MM.1S (cell line): ENCODE data around the gene TRIM38.

ENCODE experiments used
- DNase-seq: peaks from one replicate; pipeline ENCODE4 v3.0.0-alpha.2; 2015
- H2AFZ ChIP-seq: fragments of 300-600 bp; sonication (generic); 2 replicates; pipeline ENCODE4 v1.6.0; 2016; ENCODE audit warnings: antibody characterized with exemption, low read length
- H3F3A ChIP-seq: fragments of 300-600 bp; sonication (generic); 2 replicates; pipeline ENCODE4 v1.6.1; 2016; ENCODE audit warnings: mild to moderate bottlenecking, antibody characterized with exemption, low read length, moderate library complexity, mixed read lengths; ENCODE audit not compliant: insufficient read depth
- H3K27ac ChIP-seq: fragments of 300-600 bp; sonication (generic); 2 replicates; pipeline ENCODE4 v1.5.1; 2016; ENCODE audit warnings: mild to moderate bottlenecking, low read length
- H3K27me3 ChIP-seq: fragments of 300-600 bp; sonication (generic); replicated peaks from 2 replicates; pipeline ENCODE4 v1.6.0; 2016; ENCODE audit warnings: low read length; ENCODE audit not compliant: insufficient read depth
- H3K36me3 ChIP-seq: fragments of 300-600 bp; sonication (generic); replicated peaks from 2 replicates; pipeline ENCODE4 v1.6.1; 2016; ENCODE audit warnings: mild to moderate bottlenecking, low read length, mixed read lengths; ENCODE audit not compliant: insufficient read depth
- H3K4me1 ChIP-seq: fragments of 300-600 bp; sonication (generic); 2 replicates; pipeline ENCODE4 v1.6.1; 2016; ENCODE audit warnings: low read length, mixed read lengths
- H3K4me2 ChIP-seq: fragments of 300-600 bp; sonication (generic); 2 replicates; pipeline ENCODE4 v1.6.0; 2016; ENCODE audit warnings: low read depth, low read length
- H3K4me3 ChIP-seq: fragments of 300-600 bp; sonication (generic); 2 replicates; pipeline ENCODE4 v1.5.1; 2016; ENCODE audit warnings: low read length, mixed read lengths
- H3K79me2 ChIP-seq: fragments of 300-600 bp; sonication (generic); 2 replicates; pipeline ENCODE4 v1.6.1; 2016; ENCODE audit warnings: mixed run types, low read length, mixed read lengths
- H3K9ac ChIP-seq: fragments of 300-600 bp; sonication (generic); 2 replicates; pipeline ENCODE4 v1.6.1; 2016; ENCODE audit warnings: low read length, mixed read lengths
- H3K9me2 ChIP-seq: fragments of 300-600 bp; sonication (generic); replicated peaks from 2 replicates; pipeline ENCODE4 v1.6.1; 2016; ENCODE audit warnings: mild to moderate bottlenecking, low read length, mixed read lengths; ENCODE audit not compliant: insufficient read depth
- H3K9me3 ChIP-seq: fragments of 300-600 bp; sonication (generic); replicated peaks from 2 replicates; pipeline ENCODE4 v1.6.1; 2016; ENCODE audit warnings: mild to moderate bottlenecking, low read length, mixed read lengths; ENCODE audit not compliant: insufficient read depth
- H4K20me1 ChIP-seq: fragments of 300-600 bp; sonication (generic); 2 replicates; pipeline ENCODE4 v1.6.1; 2016; ENCODE audit warnings: mild to moderate bottlenecking, low read length, moderate library complexity, mixed read lengths; ENCODE audit not compliant: insufficient read depth
- EZH2 ChIP-seq: fragments of 300-600 bp; sonication (generic); optimal IDR thresholded peaks from 2 replicates; pipeline ENCODE3; 2017; ENCODE audit warnings: low read depth, mild to moderate bottlenecking, antibody characterized with exemption, low read length, mixed read lengths
- EZH2phosphoT487 ChIP-seq: fragments of 300-600 bp; sonication (generic); IDR thresholded peaks from 2 replicates; pipeline ENCODE4 v1.6.1; 2018; ENCODE audit warnings: antibody characterized with exemption, low read length
- TF ChIP-seq, protein P1 (sequence below): fragments of 300-600 bp; sonication (generic); IDR thresholded peaks from 2 replicates; pipeline ENCODE4 v1.5.1; 2016; ENCODE audit warnings: antibody characterized with exemption, low read length, mixed read lengths

TRIM38 gene

DNA sequence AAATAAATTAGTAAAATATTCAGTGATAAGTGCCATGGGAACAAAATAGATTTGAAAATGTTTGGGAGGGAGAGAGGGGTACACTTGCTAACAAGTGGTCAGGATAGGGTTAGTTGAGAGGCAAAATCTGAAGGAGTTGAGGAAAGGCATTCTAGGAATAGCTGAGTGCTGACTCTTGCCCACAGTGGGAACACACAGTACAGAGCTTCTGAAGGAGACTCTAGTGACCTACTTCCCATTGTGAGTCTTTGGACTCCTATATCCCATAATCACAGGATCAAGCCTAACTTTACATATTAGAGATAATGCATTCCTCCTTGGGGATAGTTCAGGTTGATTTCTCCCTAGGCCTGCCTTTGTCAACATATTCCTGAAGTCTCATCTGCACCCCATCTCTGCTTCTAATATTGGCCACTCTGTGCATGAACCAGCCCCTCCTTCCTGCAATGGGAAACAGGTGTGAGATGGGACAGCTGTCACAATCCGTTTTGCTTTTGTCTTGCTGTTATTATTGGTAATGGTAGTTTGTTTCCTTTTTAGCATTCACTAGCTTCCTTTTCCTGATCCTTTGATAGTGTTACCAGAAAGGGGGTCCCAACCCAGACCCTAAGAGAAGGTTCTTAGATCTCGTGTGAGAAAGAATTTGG is 2.6 kb upstream of the TRIM38 start:
- H3K4me1 ChIP-seq = peaks cover 31% of the 10 kb centered on the region

DNA sequence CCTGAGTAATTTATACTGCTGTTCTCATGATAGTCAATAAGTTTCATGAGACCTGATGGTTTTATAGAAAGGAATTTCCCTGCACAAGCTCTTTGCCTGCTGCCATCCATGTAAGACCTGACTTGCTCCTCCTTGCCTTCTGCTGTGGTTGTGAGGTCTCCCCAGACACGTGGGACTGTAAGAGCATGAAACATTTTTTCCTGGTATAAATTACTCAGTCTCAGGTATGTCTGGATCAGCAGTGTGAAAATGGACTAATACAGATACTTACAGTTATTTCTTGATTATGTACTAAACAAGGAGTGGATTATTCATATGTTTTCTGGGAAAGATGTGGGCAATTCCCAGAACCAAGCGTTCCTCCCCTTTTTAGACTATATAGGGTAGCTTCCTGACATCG is 1.9 kb upstream of the TRIM38 start:
- peak overlapping the region; percentile 100 for H3K4me2 ChIP-seq
- H4K20me1 ChIP-seq = no peaks in the 10 kb centered on the region
- peak overlapping the region; percentile 29; the same call in 1 of the 2 replicates for H3K27ac ChIP-seq
- H3K27me3 ChIP-seq = no peaks in the 10 kb centered on the region
- peak overlapping the region; percentile 79 for H2AFZ ChIP-seq
- TF ChIP-seq EZH2phosphoT487 = no peak
- TF ChIP-seq, protein P1, sequence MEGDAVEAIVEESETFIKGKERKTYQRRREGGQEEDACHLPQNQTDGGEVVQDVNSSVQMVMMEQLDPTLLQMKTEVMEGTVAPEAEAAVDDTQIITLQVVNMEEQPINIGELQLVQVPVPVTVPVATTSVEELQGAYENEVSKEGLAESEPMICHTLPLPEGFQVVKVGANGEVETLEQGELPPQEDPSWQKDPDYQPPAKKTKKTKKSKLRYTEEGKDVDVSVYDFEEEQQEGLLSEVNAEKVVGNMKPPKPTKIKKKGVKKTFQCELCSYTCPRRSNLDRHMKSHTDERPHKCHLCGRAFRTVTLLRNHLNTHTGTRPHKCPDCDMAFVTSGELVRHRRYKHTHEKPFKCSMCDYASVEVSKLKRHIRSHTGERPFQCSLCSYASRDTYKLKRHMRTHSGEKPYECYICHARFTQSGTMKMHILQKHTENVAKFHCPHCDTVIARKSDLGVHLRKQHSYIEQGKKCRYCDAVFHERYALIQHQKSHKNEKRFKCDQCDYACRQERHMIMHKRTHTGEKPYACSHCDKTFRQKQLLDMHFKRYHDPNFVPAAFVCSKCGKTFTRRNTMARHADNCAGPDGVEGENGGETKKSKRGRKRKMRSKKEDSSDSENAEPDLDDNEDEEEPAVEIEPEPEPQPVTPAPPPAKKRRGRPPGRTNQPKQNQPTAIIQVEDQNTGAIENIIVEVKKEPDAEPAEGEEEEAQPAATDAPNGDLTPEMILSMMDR = no peak
- TF ChIP-seq EZH2 = no peak
- peaks cover 31% of the 10 kb centered on the region for H3K4me1 ChIP-seq
- no peaks in the 10 kb centered on the region for H3K9me2 ChIP-seq
- peak overlapping the region; percentile 43 for H3K4me3 ChIP-seq
- no peaks in the 10 kb centered on the region for H3K9me3 ChIP-seq
- H3F3A ChIP-seq = peaks cover 23% of the 10 kb centered on the region
- H3K9ac ChIP-seq = no peak overlapping the region
- H3K36me3 ChIP-seq = no peaks in the 10 kb centered on the region
- DNase-seq = no peak
- peaks cover 11% of the 10 kb centered on the region for H3K79me2 ChIP-seq

More for the DNA sequence above, 2.6 kb upstream of the TRIM38 start:
- Histone ChIP-seq H3K79me2 (peaks cover 11% of the 10 kb centered on the region), H4K20me1 (no peaks in the 10 kb centered on the region), H3K36me3 (no peaks in the 10 kb centered on the region), H3K4me3 (peak overlapping the region; percentile 43), H2AFZ (peak overlapping the region; percentile 79), H3K27ac (peak overlapping the region; percentile 29; the same call in 1 of the 2 replicates), H3F3A (peaks cover 23% of the 10 kb centered on the region), H3K4me2 (peak overlapping the region; percentile 83), H3K9me3 (no peaks in the 10 kb centered on the region), H3K9ac (peak overlapping the region; percentile 21; the same call in 1 of the 2 replicates), H3K9me2 (no peaks in the 10 kb centered on the region), H3K27me3 (no peaks in the 10 kb centered on the region)
- TF ChIP-seq, protein P1 = no peak
- TF ChIP-seq EZH2phosphoT487 (no peak), EZH2 (no peak)
- no peak for DNase-seq

DNA sequence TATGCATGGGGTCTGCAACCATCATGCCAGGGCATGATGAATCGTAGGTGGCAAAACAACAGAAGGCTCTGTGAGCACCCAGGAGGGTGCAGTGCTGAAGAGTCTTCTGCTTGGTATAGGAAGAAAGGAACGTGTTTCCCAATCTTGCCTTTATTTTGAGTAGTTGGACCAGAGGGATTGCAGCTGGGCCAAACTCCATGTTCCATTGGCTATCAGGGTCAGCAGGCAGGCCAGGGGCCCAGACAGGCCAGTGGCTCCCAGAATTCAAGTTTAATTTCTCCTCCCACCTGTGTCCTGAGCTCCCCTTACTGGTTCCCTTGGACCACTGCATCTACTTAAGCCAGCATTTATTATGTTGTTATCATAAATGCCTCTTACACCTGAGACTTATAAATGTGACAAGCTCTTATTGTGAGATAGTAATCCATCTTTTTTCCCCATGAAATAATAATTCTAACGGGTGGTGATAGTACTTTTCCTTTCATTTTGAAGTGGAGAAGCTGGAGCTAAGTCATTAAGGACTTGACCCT is 918 bp upstream of the TRIM38 start:
- H3K9me2 ChIP-seq = no peaks in the 10 kb centered on the region
- peak overlapping the region; percentile 100 for H3K4me2 ChIP-seq
- H3K9me3 ChIP-seq = no peaks in the 10 kb centered on the region
- H3K36me3 ChIP-seq = no peaks in the 10 kb centered on the region
- DNase-seq = peak; percentile 29
- H3K79me2 ChIP-seq = peaks cover 11% of the 10 kb centered on the region
- peaks cover 31% of the 10 kb centered on the region for H3K4me1 ChIP-seq
- peak overlapping the region; percentile 82 for H3K27ac ChIP-seq
- no peaks in the 10 kb centered on the region for H4K20me1 ChIP-seq
- peaks cover 23% of the 10 kb centered on the region for H3F3A ChIP-seq
- peak overlapping the region; percentile 87 for H2AFZ ChIP-seq
- H3K27me3 ChIP-seq = no peaks in the 10 kb centered on the region
- peak overlapping the region; percentile 73 for H3K4me3 ChIP-seq
- H3K9ac ChIP-seq = peak overlapping the region; percentile 69
- TF ChIP-seq, protein P1 = peak; percentile 62
- TF ChIP-seq EZH2 = no peak
